HepG2 (cell line): ENCODE results near the gene ELP2. TPM values are rescaled to one million over a fixed set of nuclear protein-coding genes. Genes with fewer than 3 reads are reported as not detected.

Experiments used
- ATF7 ChIP-seq, 2 experiments: fragments of 450-650 bp in 1 of 2; sonication (generic) in 1 of 2; formaldehyde crosslinking in 1 of 2; IDR thresholded peaks; 2 replicates each; pipeline versions ENCODE4 v1.4.0 to v1.6.1; 2016 to 2020; ENCODE audit warnings: antibody characterized with exemption in 1 of 2, mild to moderate bottlenecking in 1 of 2, missing genetic modification reagents in 1 of 2
- E2F5 ChIP-seq: sonication (generic); formaldehyde crosslinking; conservative IDR thresholded peaks from 2 replicates; pipeline ENCODE4 v1.4.0; 2020; ENCODE audit warnings: missing genetic modification reagents
- EED ChIP-seq: sonication (generic); formaldehyde crosslinking; IDR thresholded peaks from 2 replicates; pipeline ENCODE4 v1.5.0; 2020; ENCODE audit warnings: mild to moderate bottlenecking, missing genetic modification reagents
- ELF4 ChIP-seq: sonication (generic); formaldehyde crosslinking; IDR thresholded peaks from 2 replicates; pipeline ENCODE4 v1.5.0; 2020; ENCODE audit warnings: missing genetic modification reagents, mild to moderate bottlenecking, moderate library complexity, borderline replicate concordance
- EP300 ChIP-seq, 3 experiments: sonication (generic) in 1 of 3; formaldehyde crosslinking in 1 of 3; IDR thresholded peaks; 2 replicates each; pipeline versions ENCODE4 v1.5.1 to v1.6.1; 2011 to 2020; ENCODE audit warnings: low read depth in 2 of 3, low read length in 2 of 3, borderline replicate concordance in 1 of 3, improper control_type of control experiment in 1 of 3, mild to moderate bottlenecking in 1 of 3, missing genetic modification reagents in 1 of 3, moderate library complexity in 1 of 3
- FOXA3 ChIP-seq: IDR thresholded peaks from 2 replicates; pipeline ENCODE4 v1.6.1; 2016; ENCODE audit warnings: missing genetic modification reagents, missing compliant biosample characterization
- MAFK ChIP-seq, 2 experiments: IDR thresholded peaks in 1 of 2; conservative IDR thresholded peaks in 1 of 2; 2 replicates each; pipeline ENCODE4 v1.6.1; 2011; ENCODE audit warnings: improper control_type of control experiment in 2 of 2, low read length in 2 of 2
- NFKB2 ChIP-seq: sonication (generic); formaldehyde crosslinking; IDR thresholded peaks from 2 replicates; pipeline ENCODE4 v1.4.0; 2020; ENCODE audit warnings: missing genetic modification reagents, borderline replicate concordance
- PTBP1 ChIP-seq: fragments of 200-400 bp; formaldehyde crosslinking; IDR thresholded peaks from 2 replicates; pipeline ENCODE4 v1.6.1; 2018; ENCODE audit warnings: low read length, low read depth; ENCODE audit not compliant: poor library complexity, severe bottlenecking
- REL ChIP-seq: sonication (generic); formaldehyde crosslinking; conservative IDR thresholded peaks from 2 replicates; pipeline ENCODE4 v1.8.0; 2022; ENCODE audit warnings: mild to moderate bottlenecking, missing genetic modification reagents, moderate library complexity
- ZBTB7A ChIP-seq: sonication (generic); formaldehyde crosslinking; IDR thresholded peaks from 2 replicates; pipeline ENCODE4 v1.8.0; 2022; ENCODE audit warnings: mild to moderate bottlenecking, missing genetic modification reagents
- ZMYM4 ChIP-seq: sonication (generic); formaldehyde crosslinking; IDR thresholded peaks from 2 replicates; pipeline ENCODE4 v1.8.1; 2023; ENCODE audit warnings: mild to moderate bottlenecking, missing genetic modification reagents
- ZNF232 ChIP-seq: sonication (generic); formaldehyde crosslinking; IDR thresholded peaks from 2 replicates; pipeline ENCODE4 v1.4.0; 2020; ENCODE audit warnings: missing genetic modification reagents, borderline replicate concordance
- ZNF546 ChIP-seq: sonication (generic); formaldehyde crosslinking; conservative IDR thresholded peaks from 2 replicates; pipeline ENCODE4 v1.8.1; 2023; ENCODE audit warnings: mild to moderate bottlenecking, missing genetic modification reagents
- ZNF687 ChIP-seq: sonication (generic); formaldehyde crosslinking; IDR thresholded peaks from 2 replicates; pipeline ENCODE4 v1.5.1; 2020; ENCODE audit warnings: mild to moderate bottlenecking, missing genetic modification reagents, moderate library complexity
- ZNF879 ChIP-seq: sonication (generic); formaldehyde crosslinking; IDR thresholded peaks from 2 replicates; pipeline ENCODE4 v1.8.1; 2023; ENCODE audit warnings: missing genetic modification reagents
- polyA plus RNA-seq, 8 experiments: library from polyadenylated mRNA; depleted of rRNA in 3 of 8; stranded (reverse) in 7 of 8; unstranded in 1 of 8; fragments of >200 nt; fragmentation: Illumina TruSeq in 4 of 8; extraction: Trizol in 4 of 8; gene quantifications; 2 replicates each; pipeline versions ENCODE4 v1.2.1 to v1.2.3, GENCODE V29; 2011 to 2016; ENCODE audit warnings: low read depth in 4 of 8, missing spikeins in 1 of 8, mixed read lengths in 1 of 8; ENCODE audit not compliant: insufficient read depth in 1 of 8
- total RNA-seq, 5 experiments: library from RNA; depleted of rRNA; stranded (reverse); fragments of >200 nt; fragmentation: Illumina TruSeq; extraction: Trizol; gene quantifications; 2 replicates each; pipeline ENCODE4 v1.2.3, GENCODE V29; 2016; ENCODE audit warnings: low read depth in 1 of 5
- TF ChIP-seq, protein P1 (sequence below), 2 experiments: sonication (generic) in 1 of 2; formaldehyde crosslinking in 1 of 2; IDR thresholded peaks; 2 replicates each; pipeline versions ENCODE4 v1.4.0 to v1.6.1; 2018 to 2020; ENCODE audit warnings: missing genetic modification reagents in 2 of 2, borderline replicate concordance in 1 of 2, low read depth in 1 of 2, mild to moderate bottlenecking in 1 of 2, missing biosample characterization in 1 of 2
- TF ChIP-seq, protein P2 (sequence below): IDR thresholded peaks from 2 replicates; pipeline ENCODE4 v1.6.1; 2016; ENCODE audit warnings: low read depth, control low read depth

The ELP2 gene
- total and polyA plus RNA-seq, 2 of the 13 experiments (the other 11 are each of a cell fraction or from before 2014, with no cell fraction given), result 98.7 to 100 TPM

DNA sequence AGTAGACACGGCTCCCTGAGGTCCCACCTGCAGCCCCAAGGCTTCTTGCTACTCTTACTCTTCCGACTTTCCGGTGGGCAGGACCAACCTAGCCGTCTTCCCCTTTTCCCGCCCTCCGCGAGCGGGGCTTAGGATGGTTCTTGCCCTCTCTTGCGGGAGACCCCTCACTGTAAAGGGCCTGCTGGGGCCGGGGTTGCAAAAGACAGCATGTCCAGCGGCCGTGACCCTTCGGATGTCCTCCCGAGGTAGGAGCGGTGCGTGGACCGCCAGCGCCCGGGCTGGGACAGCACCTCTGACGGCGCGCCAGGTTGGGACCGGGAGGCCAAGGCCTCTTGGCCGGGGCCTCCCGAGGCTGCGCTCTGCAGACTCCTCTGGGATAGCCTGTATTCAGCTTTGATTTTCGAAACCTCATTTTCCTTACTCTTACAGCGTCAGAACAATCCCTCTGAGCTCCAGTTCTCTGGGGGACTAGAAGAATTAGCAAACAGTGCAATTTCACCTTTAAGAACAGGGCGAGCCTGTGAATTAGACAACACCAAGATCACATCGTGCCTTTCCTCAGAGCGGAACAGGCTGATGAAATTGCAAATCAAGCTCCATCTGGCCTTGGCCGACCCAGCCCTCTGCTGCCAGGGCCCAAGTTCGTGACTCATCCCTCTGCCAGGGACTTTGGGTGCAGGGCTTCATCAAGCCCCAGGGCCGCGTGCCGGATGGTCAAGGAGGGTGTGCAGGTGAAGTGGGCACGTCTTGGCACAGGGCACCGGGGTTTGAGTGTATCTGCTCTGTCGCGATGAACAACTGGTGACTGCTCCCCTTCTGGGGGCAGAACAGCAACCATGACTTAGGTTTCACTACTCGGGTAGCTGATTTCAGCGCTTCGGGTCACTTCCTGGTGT is 58.4 kb downstream of the ELP2 start (continued):
- TF ChIP-seq E2F5 (CRISPR knock-in tag) (no peak), ZNF232 (CRISPR knock-in tag) (peak; percentile 73), ZBTB7A (CRISPR knock-in tag) (peak; percentile 13; the same call in 1 of the 2 replicates), FOXA3 (CRISPR knock-in tag) (peak; percentile 32; the same call in 1 of the 2 replicates), ZNF687 (CRISPR knock-in tag) (peak; percentile 96), NFKB2 (CRISPR knock-in tag) (0 out of 2 replicates have a peak, but pooled peaks have one; percentile 50), ZNF879 (CRISPR knock-in tag) (peak; percentile 56; the same call in 1 of the 2 replicates), REL (CRISPR knock-in tag) (peak; percentile 42; the same call in 1 of the 2 replicates), ELF4 (CRISPR knock-in tag) (0 out of 2 replicates have a peak, but pooled peaks have one; percentile 28), ZNF546 (CRISPR knock-in tag) (no peak), MAFK (conservative IDR thresholded peaks at IDR 0.05 in 1 of 2, IDR thresholded peaks at IDR 0.05 in 1 of 2; ENCODE audit: low read length in 2 of 2) (peak in 1 of 2 experiments; percentile 10; a peak in 1 of 4 replicates), ATF7 (IDR thresholded peaks at IDR 0.05) (no peak), ATF7 (CRISPR knock-in tag; IDR thresholded peaks at IDR 0.05) (no peak), EP300 (IDR thresholded peaks at IDR 0.05; ENCODE audit: low read depth in 2 of 2, low read length in 2 of 2) (no peak), EP300 (CRISPR knock-in tag; IDR thresholded peaks at IDR 0.05; ENCODE audit: borderline replicate concordance) (peak; percentile 32; the same call in 1 of the 2 replicates), ZMYM4 (CRISPR knock-in tag) (0 out of 2 replicates have a peak, but pooled peaks have one; percentile 13), PTBP1 (no peak), EED (CRISPR knock-in tag) (peak; percentile 86)
- TF ChIP-seq, protein P1, sequence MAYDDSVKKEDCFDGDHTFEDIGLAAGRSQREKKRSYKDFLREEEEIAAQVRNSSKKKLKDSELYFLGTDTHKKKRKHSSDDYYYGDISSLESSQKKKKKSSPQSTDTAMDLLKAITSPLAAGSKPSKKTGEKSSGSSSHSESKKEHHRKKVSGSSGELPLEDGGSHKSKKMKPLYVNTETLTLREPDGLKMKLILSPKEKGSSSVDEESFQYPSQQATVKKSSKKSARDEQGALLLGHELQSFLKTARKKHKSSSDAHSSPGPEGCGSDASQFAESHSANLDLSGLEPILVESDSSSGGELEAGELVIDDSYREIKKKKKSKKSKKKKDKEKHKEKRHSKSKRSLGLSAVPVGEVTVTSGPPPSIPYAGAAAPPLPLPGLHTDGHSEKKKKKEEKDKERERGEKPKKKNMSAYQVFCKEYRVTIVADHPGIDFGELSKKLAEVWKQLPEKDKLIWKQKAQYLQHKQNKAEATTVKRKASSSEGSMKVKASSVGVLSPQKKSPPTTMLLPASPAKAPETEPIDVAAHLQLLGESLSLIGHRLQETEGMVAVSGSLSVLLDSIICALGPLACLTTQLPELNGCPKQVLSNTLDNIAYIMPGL (CRISPR knock-in tag; IDR thresholded peaks at IDR 0.05; ENCODE audit: borderline replicate concordance in 1 of 2, low read depth in 1 of 2), result peak in 1 of 2 experiments; percentile 13; a peak in 1 of 4 replicates
- TF ChIP-seq, protein P2, sequence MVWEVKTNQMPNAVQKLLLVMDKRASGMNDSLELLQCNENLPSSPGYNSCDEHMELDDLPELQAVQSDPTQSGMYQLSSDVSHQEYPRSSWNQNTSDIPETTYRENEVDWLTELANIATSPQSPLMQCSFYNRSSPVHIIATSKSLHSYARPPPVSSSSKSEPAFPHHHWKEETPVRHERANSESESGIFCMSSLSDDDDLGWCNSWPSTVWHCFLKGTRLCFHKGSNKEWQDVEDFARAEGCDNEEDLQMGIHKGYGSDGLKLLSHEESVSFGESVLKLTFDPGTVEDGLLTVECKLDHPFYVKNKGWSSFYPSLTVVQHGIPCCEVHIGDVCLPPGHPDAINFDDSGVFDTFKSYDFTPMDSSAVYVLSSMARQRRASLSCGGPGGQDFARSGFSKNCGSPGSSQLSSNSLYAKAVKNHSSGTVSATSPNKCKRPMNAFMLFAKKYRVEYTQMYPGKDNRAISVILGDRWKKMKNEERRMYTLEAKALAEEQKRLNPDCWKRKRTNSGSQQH, result 0 out of 2 replicates have a peak, but pooled peaks have one; percentile 60
